HepG2 (cell line): Measurements from ENCODE around the gene DROSHA. TPM values are rescaled to one million over a fixed set of nuclear protein-coding genes. Genes with fewer than 3 reads are reported as not detected.

ENCODE experiments used
- ESRRA ChIP-seq: sonication (generic); formaldehyde crosslinking; IDR thresholded peaks from 2 replicates; pipeline ENCODE4 v1.5.1; 2020; ENCODE audit warnings: mild to moderate bottlenecking, low read depth, missing genetic modification reagents
- KDM5A ChIP-seq: fragments of 200-600 bp; sonication (generic); IDR thresholded peaks from 2 replicates; pipeline ENCODE4 v1.7.0; 2018; ENCODE audit warnings: antibody characterized with exemption, mild to moderate bottlenecking, low read length, borderline replicate concordance
- SSRP1 ChIP-seq: IDR thresholded peaks from 2 replicates; pipeline ENCODE4 v1.6.1; 2016; ENCODE audit warnings: control low read depth
- ZBTB40 ChIP-seq, 2 experiments: fragments of 450-650 bp in 1 of 2; sonication (generic) in 1 of 2; formaldehyde crosslinking in 1 of 2; IDR thresholded peaks; 2 replicates each; pipeline versions ENCODE4 v1.6.1 to v1.8.0; 2016 to 2022; ENCODE audit warnings: antibody characterized with exemption in 1 of 2, mild to moderate bottlenecking in 1 of 2, missing genetic modification reagents in 1 of 2
- ZFP90 ChIP-seq: sonication (generic); formaldehyde crosslinking; IDR thresholded peaks from 2 replicates; pipeline ENCODE4 v1.8.0; 2022; ENCODE audit warnings: missing genetic modification reagents, mild to moderate bottlenecking, inconsistent platforms, borderline replicate concordance
- polyA plus RNA-seq, 8 experiments: library from polyadenylated mRNA; depleted of rRNA in 3 of 8; stranded (reverse) in 7 of 8; unstranded in 1 of 8; fragments of >200 nt; fragmentation: Illumina TruSeq in 4 of 8; extraction: Trizol in 4 of 8; gene quantifications; 2 replicates each; pipeline versions ENCODE4 v1.2.1 to v1.2.3, GENCODE V29; 2011 to 2016; ENCODE audit warnings: low read depth in 4 of 8, missing spikeins in 1 of 8, mixed read lengths in 1 of 8; ENCODE audit not compliant: insufficient read depth in 1 of 8
- total RNA-seq, 5 experiments: library from RNA; depleted of rRNA; stranded (reverse); fragments of >200 nt; fragmentation: Illumina TruSeq; extraction: Trizol; gene quantifications; 2 replicates each; pipeline ENCODE4 v1.2.3, GENCODE V29; 2016; ENCODE audit warnings: low read depth in 1 of 5

Gene DROSHA
- total and polyA plus RNA-seq, 2 of the 13 experiments (the other 11 are each of a cell fraction or from before 2014, with no cell fraction given), result 22.3 to 29.4 TPM

- no peak for TF ChIP-seq ZBTB40 (IDR thresholded peaks at IDR 0.05)
- no peak for TF ChIP-seq ZBTB40 (CRISPR knock-in tag; IDR thresholded peaks at IDR 0.05)
- TF ChIP-seq ZFP90 (CRISPR knock-in tag), result no peak
- no peak for TF ChIP-seq ESRRA (CRISPR knock-in tag)
- no peak for TF ChIP-seq KDM5A
- TF ChIP-seq SSRP1 (CRISPR knock-in tag), result no peak
Observed at GRCh38 chr5:31410089-31410488, 121.8 kb downstream of the DROSHA start (continued).
